HG03354 (cell line): ENCODE data around the gene EPC2.
"Not testable (repeated sequence)": the region's sequence is repeated elsewhere in the genome, so short reads cannot be mapped to it uniquely, and the experiment has no call there.

Experiments
- ATAC-seq: cut with Tn5 transposase; IDR thresholded peaks from one replicate; pipeline ENCODE4 v1.9.1; 2021; ENCODE audit warnings: mild to moderate bottlenecking; ENCODE audit not compliant: unreplicated experiment, poor library complexity, severe bottlenecking

The EPC2 gene

DNA sequence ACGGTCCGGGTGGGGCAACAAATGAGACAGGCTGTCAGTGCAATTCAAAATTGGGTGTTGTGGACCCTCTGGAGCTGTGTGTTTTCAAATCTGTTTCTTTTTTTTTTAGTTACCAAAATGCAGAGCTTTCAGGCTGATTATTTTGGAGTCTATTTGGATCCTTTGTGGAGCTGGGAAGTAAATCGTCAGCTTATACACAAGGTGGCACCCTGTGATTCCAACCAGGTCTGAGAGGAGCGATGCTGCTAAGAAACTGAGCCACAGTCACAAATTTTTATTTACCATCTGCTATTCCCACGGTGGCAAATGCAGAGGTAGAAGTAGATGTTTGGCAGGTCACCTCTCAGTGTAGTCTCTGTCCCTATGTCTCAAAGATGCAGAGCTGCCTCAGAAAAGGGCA is 3.8 kb upstream of the EPC2 start:
- ATAC-seq = no peak

DNA sequence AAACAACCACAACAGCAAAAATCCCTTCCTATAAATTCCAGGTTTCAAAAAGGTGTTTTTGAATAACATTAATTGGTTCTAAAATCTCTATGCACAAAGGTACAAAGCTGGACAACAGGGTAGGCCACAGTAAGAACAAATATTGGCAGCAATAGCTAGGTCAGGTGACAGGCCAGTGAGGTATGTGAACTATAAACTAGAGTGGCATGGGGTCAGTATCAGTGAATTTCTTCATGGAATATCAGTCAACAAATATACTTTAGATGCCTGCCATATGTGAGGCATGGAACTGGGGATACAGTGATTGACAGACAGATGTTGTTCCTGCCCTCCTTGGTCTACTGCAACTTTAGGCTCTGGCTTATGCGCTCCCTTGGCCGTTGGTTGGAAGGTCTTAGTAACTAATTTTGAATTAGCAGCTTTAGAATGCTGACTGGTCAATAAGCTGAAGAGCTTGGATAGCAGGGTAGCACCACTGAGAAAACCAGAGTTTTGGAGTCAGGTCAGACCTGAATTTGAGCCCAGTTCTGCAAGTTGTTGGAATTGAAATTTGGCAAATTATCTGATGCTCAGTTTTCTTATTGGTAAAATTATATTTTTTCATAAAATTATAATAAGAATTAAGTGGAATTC is 2.3 kb upstream of the EPC2 start:
- ATAC-seq = no peak

DNA sequence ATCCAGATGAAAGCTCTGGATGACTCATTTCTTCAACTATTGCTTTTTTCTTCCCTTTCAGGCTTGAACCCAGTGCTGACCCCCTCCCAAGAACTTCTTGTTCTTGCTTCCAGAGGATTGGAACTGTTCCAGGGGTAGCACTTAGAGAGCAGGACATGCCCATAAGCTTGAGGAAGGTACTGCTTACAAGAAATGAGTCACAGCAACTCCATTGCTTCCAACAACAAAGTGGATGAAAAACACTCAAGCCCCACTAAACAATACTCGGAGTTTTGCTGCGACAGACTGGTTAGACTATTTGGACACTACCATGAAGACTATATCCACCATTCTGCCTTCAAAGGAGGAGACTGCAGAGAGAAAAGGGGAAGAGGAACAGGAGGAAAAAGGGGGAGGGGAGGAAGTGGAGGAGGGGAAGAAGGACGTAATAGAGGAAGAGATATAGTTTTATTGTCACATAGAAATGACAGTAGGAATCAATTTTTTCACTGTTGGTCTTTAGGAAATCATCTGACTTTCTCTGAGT is 1.6 kb upstream of the EPC2 start:
- ATAC-seq = no peak

DNA sequence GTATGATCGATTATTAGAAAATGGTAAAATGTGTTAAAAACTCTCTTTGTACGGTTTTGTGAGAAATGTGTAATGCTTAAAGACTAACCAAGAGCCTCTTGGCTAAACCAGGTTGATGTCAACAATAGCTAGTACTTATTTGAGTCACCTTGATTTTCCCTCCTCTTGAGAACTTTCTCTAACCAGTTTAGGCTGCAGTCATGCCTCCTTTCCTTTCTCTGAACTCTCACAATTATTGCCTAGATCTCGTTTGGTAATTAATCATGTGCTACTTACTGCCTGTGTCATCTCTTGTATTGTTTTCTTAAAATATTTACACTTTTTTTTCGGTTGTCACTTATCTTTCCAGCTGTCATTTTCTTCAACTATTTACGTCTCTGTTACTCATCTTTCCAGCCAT is 1.1 kb upstream of the EPC2 start:
- peak; percentile 24 for ATAC-seq

DNA sequence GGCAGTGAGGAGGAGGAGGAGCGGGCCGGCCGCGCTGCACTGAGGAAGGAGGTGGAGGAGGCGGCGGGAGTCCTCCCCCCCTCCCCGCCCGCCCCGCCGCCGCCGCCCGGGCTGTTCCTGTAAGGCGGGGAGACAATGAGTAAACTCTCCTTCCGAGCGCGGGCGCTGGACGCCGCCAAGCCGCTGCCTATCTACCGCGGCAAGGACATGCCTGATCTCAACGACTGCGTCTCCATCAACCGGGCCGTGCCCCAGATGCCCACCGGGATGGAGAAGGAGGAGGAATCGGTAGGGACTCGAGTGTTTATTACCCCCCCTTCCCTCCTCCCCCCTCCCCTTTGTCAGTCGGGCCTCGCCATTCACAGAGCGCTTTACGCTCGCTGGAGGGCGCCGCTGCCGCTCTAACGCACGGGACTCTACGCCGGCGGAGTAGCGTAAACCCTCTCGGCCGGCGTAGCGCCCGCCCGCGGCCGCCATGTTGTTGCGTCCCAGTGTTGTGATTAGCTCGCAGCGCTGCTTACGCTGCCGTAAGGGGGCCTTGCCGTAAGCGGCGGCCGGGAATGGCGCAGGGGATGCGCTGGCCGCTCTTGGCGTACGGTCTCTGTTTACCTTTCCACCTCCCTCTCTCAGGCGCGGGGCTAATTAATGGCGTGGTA is 460 bp downstream of the EPC2 start:
- ATAC-seq = peak; percentile 56

DNA sequence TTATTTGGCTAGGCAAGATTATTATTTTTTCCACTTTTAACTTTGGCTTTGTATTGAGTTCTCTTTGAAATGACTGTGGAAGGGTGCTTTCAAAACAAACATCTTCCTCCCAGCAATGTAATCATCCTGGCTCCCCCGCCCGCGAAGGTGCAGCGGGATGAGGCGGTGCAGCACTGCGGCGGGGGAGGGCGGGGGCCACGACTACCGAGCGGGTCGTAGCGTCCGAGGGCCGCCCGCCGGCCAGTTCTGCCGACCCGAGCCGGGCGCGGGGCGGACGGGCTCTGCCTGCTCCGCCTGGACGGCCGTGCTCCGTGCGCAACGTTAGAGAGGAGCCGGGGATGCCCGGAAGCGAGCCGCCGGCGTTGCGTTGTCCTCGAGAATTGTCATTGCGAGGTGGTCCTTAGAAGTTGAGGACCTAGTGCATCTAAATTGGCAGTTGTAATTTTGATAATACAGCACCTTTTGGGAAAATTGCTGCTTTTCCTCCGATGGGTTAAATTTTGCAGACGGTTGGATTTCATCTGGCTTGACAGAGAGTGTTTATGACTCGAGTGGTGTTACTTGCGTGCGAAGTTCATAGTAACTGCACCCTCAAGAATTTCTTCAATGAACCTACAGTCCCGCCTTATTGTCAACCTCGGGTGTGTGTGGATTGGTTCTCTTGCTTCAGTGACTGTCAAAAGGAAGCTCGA is 1.1 kb downstream of the EPC2 start:
- ATAC-seq = peak; percentile 52

DNA sequence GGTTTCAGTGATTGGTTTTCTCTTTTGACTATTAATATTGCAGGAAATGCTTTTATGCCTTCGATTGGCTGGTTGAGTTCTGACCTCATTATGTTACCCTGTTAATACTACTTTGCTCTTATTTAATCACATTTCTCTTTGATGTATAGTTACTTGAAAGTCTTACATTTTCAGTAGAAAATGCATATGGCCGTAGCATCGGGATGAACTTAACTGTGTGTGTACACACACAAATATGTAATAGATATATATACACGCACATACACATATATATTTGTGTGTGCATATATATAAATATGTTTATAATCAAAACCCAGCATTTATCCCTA is 1.6 kb downstream of the EPC2 start:
- no peak for ATAC-seq

DNA sequence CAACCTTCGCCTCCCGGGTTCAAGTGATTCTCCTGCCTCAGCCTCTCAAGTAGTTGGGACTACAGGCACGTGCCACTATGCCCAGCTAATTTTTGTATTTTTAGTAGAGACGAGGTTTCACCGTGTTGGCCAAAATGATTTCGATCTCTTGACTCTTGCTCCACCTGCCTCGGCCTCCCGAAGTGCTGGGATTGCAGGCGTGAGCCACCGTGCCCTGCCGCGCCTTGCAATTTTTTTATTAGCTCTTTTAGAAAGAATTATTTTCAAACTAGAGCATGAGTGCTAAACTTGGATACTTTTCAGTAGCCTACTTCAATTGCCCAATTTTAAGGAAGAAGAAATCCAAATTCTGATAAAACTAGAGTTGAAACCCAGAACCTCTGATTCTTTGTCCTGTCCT is 3.2 kb downstream of the EPC2 start:
- not testable (repeated sequence) for ATAC-seq

DNA sequence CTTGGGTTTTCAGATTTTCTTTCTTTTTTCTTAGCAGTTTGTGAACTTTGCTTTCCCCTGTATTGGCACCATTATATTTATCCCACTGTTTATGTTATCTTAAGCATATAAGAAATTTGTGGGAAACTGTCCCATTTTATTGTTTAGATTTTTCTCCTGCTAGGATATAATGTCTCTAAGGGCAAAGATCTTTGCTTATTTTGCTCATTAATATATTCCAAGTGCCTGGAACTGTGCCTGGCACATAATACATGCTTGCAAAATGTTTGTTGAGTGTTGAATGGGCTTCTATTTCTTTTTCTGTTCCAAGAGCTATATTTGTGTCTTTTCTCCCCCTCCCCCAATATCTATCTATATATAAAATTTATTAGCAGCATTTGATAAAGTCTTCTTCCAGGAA is 5.4 kb downstream of the EPC2 start:
- no peak for ATAC-seq

DNA sequence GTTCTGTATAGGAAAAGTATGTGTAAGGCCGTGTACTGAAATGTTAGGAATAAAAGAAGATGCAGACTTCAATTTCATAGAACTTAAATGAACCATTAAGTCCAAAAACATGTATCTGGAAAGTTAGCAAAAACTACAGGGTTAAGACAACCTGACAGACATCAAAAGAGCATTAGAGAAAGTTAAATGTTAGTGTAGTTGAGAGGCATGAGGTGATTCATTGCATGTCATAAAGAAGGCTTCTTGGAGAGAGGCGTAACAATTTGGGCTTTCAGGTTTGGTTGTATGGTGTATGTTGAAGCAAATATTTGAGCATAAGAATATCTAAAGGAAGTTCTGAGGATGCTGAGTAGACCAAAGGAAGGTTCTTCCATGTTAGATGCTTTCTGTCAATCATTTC is 6.3 kb downstream of the EPC2 start:
- no peak for ATAC-seq

DNA sequence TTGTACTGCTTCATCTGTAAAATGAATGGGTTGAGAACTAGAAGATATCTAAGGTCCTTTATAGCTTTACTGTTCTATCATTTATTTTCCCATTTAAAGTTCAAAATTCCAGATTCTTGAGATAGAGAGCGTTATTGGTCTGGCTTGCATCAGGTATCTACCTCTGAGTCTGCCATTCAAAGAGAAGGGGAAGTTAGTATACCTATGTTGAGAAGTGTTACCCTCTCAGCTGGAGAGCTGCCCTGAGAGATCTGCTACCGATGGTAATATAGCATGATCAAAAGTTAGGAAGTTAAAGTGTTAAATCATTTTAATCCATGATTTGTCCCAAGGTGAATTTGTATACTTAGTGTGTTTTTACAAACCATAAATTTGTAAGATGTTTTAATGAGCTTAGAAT is 7.4 kb downstream of the EPC2 start:
- ATAC-seq = no peak

DNA sequence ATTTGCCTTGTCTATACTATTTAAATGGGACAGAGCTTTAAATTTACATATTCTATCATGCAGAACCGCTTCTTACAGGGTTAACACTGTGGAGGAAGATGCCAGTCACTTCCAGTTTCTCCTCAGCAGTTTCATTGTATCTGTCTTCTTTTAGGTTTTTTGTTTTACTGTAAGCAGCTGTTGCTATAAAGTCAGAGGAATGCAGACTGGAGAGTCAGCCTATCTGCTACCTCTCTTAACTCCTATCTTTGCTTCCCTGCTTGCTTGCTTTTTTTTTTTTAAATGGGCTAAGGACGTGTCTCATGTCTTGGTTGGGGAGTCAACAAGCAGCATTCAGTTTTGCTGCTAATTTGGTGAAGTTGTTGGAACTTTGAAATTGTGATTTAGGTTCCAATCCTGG is 8.9 kb downstream of the EPC2 start:
- peak; percentile 93 for ATAC-seq

DNA sequence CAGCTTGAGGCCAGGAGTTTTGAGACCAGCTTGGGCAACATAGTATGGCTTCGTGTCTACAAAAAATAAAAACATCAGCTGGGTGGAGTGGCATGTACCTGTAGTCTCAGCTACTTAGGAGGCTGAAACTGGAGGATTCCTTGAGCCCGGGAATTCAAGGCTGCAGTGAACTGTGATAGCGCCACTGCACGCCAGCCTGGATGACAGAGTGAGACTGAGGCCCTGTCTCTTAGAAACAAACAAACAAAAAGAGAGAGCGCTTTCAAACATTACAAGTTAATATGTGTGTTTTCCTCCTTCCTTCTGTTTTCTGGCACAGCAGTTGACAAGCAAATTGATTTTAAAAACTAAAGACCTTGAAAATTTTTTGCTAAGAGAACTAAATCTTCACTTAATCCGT is 9.9 kb downstream of the EPC2 start:
- no peak for ATAC-seq

DNA sequence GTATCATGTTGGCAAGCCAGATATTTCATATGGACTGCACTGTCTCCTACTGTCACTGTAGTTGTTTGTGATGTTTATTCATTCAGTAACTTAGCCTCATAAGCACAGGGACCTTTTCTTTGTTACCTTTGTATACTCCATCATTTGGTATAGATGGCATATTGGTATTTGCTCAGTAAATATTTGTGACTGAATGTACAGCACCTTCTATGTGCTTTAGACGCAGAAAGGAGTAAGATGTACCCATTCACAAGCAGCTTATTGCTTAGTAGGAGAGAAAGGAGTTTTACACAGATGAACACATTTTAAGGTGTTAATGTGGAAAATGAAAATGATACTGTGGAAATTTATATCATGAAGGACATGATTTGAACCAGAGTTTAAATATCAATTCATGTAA is 12.0 kb downstream of the EPC2 start:
- no peak for ATAC-seq

DNA sequence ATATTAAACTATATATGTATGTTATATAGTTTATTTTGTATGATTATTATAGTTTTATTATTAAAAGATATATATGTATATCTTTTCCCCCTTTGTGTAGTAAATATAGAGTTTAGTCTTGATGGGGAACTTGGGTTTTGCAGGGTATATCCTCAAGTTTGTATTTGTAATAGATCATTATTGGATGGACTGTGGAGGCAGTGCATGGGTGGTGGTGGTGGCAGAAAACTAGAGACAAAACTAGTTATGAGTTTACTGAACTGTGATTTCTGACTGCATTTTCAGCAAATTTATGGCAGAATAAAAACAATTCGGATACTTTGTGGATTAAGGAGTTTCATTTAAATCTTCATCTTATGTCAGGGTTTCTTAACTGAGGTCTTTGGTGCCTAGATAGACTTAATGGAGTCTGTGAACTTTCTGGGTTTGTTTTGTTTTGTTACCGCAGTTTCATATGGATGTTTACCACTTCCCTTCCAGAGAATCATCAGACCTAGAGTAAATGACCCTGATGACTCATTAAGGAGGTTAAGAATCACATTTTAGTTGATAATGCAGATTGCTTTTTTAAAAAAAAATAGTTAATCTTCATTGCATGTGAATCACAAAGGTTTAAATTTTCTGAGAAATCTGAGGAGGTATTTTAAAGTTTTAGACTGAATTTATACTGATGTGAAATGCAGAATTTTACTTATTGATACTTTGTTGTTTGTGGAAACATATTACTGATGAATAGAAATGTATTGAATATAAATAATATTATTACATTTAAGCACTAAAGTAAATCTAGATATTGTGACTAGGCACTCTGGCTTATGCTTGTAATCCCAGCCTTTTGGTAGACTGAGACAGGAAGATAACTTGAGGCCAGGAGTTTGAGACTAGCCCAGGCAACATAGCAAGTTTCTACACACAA is 14.5 kb downstream of the EPC2 start:
- ATAC-seq = peak; percentile 99

DNA sequence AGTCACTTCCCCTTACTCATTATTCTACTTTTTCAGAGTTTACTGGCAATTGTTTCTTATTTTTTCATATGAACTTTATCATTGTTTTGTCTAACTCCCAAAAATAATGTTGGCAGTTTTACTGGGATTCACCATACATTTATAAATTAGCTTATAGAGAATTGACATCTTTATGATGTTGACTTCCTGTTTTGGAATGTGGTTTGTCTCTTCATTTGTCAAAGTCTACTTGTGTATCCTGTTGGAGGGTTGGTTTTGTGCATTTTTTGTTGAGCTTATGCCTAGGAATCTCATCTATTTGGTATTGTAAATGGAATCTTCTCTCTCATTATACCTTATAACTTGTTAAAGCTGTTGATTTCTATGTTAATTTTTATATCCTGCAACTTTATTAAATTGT is 16.4 kb downstream of the EPC2 start:
- no peak for ATAC-seq

DNA sequence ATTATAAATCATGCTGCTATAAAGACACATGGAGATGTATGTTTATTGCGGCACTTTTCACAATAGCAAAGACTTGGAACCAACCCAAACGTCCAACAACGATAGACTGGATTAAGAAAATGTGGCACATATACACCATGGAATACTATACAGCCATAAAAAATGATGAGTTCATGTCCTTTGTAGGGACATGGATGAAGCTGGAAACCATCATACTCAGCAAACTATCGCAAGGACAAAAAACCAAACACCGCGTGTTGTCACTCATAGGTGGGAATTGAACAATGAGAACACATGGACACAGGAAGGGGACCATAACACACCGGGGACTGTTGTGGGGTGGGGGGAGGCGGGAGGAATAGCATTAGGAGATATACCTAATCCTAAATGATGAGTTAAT is 17.8 kb downstream of the EPC2 start:
- ATAC-seq = not testable (repeated sequence)

DNA sequence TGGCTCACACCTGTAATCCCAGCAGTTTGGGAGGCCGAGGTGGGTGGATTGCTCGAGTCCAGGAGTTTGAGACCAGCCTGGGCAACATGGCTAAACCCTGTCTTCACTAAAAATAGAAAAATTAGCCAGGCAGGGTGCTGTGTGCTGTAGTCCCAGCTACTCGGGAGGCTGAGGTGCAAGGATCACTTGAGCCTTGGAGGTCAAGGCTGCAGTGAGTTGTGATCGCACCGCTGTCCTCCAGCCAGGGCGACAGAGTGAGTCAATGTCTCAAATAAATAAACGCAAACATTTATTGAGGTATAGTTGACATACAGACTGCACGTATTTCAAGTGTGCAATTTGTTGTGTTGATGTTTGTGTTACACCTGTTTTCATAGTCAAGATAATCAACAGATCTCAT is 19.7 kb downstream of the EPC2 start:
- no peak for ATAC-seq

DNA sequence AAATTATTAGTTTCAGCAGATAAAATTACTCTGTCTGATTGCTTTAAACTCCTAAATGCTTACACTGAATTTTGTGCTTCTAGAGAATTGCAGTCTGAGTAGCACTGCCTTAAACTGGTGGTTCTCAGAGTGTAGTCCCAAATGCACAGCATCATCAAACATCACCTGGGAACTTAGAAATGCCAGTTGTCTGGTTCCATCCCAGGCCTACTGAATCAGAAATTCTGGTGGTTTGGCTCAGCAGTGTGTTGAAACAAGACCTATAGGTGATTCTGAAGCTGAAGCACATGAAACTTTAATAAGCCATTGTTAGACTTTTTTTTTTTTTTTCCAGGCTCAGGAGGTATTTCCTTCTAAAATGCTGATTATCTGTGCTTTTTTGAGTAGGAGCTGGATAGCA is 22.0 kb downstream of the EPC2 start:
- ATAC-seq = no peak

DNA sequence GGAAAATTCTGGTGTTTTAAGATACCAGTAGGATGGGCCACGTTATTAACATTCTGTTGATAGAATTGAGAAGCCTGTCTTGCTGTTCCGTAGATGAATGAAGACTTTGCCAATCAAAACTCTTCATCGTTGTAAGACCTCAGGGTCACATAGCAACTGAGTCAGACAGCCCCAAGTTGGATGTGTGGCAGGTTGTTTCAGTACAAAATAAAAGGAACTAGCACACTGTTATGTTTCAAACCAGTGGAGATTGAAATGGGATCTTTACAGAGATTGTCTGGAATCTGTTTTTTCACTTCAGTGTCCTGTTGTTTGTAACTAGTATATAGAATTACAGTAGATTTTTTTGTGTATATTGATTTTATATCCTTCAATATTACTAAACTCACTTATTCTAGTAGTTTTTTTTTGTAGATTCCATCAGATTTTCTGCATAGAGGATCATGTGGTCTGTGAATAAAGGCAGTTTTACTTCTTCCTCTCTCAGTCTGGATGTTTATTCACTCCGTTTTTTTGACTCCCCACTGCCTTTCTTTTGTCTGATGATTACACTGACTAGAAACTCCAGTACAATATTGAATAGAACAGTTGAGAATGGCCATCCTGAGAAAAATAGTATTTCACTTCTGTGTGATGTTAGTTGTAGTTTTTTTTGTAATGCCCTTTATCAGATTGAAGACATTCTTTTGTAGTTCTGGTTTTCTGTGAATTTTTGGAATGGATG is 22.7 kb downstream of the EPC2 start:
- no peak for ATAC-seq
